GM19324 (cell line): ENCODE results near the gene TMEM143.

Experiments
- ATAC-seq: cut with Tn5 transposase; IDR thresholded peaks from one replicate; pipeline ENCODE4 v1.9.1; 2021; ENCODE audit warnings: mild to moderate bottlenecking, moderate library complexity; ENCODE audit not compliant: unreplicated experiment, low FRiP score

The TMEM143 gene

GRCh38 chr19:48361912-48362311 lies 1.8 kb downstream of the TMEM143 start:
- ATAC-seq: no peak

- ATAC-seq: no peak
These were observed 4.6 kb downstream of the TMEM143 start for GRCh38 chr19:48359123-48359522.

DNA sequence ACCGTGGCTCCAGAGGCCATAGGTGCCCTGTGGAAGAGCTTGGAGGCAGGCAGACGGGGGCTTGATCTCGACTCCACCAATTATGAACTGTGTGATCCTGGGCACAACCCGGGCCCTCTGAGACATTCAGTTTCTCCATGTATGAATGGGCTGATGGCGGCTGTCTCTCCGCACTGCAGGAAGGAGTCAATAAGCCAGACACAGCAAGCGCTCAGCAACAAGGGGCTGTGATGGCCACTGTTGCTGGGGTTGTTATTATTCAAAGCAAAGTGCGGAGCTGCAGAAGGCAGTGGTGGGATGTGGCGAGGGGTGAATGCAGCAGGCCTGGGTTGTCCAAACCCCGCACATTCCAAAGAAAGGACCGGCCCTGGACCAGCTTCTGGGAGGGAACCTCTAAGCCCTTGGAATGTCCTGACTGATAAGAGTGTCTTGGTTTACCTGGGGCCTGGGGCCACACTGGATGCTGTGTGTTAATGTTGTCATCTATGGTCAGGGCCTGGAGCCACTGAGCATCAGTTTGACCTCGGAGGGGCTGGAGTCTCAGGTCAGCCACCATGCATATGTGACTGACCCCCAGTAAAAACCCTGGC lies 8.3 kb downstream of the TMEM143 start:
- no peak for ATAC-seq

GRCh38 chr19:48354332-48354992 lies 9.3 kb downstream of the TMEM143 start:
- ATAC-seq: no peak

DNA sequence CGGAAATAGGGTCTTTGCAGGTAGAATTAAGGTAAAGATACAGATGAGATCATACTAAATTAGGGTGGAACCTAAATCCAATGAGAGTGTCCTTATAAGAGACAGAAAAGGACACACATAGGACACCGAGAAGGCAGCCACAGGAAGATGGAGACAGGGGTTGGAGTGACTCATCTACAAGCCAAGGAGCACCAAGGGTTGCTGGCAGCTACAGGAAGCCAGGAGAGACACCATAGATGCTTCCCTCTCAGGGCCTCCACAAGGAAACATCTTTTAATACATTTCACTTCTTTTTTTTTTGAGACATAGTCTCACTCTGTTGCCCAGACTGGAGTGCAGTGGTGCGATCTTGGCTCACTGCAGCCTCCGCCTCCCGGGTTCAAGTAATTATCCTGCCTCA lies 10.1 kb downstream of the TMEM143 start:
- ATAC-seq: no peak

DNA sequence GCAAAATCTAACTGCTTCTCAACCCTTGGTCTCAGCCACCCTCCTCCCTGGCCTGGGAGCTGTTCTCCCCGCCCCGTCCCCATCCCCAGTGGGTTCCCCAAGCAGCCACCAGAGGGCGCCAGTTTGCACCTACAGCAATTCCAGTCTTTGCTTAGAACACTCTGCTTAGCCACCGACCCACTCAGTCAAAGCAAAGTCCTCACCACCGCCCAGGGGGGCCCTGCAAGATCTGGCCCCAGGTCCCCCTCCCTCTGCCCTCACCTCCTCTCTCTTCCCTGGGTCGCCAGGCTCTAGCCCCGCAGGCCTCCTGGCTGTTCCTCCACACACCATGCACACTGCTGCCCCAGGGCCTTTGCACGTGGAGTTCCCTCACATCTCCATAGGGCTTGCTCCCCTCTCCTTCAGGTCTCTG lies 12.4 kb downstream of the TMEM143 start:
- no peak for ATAC-seq

DNA sequence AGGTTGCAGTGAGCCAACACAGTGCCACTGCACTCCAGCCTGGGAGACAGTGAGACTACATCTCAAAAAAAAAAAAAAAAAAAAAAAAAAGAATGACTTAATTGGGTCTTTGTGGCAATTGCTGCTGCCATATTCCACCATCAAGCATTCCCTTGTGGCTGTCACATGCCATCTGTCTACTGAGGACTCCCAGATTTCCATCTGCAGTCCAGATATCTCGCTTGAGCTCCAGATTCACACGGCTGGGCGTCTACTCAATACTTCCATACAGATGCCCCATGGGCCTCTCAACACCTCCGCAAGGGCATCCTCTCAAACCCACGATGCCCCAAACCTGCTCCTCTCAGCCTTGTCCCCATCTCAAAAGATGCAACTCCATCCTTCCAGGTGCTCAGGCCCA lies 12.9 kb downstream of the TMEM143 start:
- no peak for ATAC-seq

DNA sequence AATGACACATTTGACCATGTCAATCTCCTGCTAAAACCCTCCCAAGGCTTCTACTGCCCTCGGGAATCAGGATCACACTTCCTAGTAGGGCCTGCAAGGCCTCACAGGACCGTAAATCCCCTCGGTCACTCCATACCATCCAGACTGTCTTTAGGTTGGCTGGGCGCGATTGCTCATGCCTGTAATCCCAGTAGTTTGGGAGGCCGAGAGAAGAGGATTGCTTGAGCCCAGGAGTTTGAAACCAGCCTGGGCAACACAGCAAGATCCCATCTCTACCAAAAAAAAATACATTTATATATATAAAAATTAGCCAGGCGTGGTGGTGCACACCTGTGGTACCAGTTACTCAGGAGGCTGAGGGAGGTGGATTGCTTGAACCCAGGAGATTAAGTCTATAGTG lies 15.0 kb downstream of the TMEM143 start:
- ATAC-seq: no peak

DNA sequence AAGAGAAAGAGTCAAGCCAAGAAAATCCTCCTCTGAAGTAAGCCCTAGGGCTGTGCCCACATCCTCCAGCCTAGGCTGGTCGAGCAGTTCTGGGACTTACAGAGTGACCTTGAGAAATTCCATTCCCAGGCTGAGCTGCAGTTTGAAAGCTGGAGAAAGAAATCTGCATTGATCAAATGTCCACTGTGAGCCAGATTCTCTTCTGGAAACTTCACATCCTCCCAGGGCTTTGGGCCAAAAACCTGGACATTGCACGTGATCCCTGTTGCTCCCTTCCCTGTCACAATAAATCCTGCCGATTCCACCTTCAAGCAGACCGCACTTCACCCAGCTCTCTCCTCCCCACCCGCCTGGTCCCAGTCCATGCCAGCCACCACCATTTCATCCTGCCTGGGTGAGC lies 15.7 kb downstream of the TMEM143 start:
- no peak for ATAC-seq

DNA sequence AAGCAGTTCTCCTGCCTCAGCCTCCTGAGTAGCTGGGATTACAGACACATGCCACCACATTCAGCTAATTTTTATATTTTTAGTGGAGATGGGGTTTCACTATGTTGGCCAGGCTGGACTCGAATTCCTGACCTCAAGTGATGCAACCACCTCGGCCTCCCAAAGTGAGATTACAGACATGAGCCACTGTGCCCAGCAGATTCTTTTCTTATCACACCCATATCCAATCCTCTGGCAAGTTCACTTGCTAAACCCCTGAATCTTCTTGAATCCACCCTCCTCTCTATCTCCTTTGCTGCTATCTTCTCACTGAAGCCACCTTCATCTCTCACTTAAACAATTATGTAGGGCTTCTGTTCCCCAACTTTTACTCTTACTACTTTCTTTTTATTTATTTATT lies 17.5 kb downstream of the TMEM143 start:
- ATAC-seq: no peak

DNA sequence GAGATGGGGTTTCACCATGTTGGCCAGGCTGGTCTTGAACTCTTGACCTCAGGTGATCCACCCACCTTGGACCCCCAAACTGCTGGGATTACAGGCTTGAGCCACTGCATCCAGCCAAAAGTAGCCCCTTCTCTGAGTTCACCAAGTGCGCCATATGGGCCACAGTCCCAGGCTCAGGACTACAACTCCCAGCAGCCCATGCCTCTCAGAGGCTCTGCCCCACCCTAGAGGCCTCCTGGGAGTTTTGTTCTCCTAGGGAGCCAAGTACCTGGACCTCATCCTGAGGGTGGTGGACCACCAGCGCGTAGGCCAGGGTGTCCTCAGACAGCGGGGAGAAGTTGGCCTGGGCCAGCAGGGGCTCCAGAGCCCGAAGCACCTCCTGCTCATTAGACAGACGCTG lies 18.8 kb downstream of the TMEM143 start:
- ATAC-seq: no peak

GRCh38 chr19:48342841-48343540 lies 20.7 kb downstream of the TMEM143 start:
- ATAC-seq: no peak

DNA sequence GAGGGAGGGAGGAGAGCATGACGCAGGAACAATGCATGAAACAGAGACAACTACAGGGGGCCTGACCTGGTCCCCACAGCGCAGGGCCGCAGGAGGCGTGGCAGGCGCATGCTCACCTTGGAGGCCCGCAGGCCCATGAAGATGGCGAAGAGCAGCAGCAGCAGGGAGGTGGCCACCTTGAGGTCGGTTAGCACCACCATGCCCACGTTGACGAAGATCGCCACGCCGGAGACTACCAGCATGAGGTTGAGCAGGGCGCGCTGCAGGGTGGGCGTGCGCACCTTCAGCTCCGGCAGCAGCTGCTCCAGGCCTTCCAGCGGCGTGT lies 21.4 kb downstream of the TMEM143 start:
- ATAC-seq: no peak

GRCh38 chr19:48341515-48342413 lies 22.0 kb downstream of the TMEM143 start:
- no peak for ATAC-seq

- no peak for ATAC-seq
These were observed 22.7 kb downstream of the TMEM143 start for GRCh38 chr19:48340995-48341394.

- ATAC-seq: no peak
These were observed 24.8 kb downstream of the TMEM143 start for GRCh38 chr19:48338802-48339503.

- ATAC-seq: no peak
These were observed 25.4 kb downstream of the TMEM143 start for GRCh38 chr19:48338253-48338755.

GRCh38 chr19:48333467-48334384 lies 30.0 kb downstream of the TMEM143 start:
- ATAC-seq: peak; percentile 48
